Measurements from ENCODE around the gene PTPRQ.
A peak's percentile ranks its signal among the peaks of the same experiment; 100 is the strongest.
"Not testable (repeated sequence)": the region's sequence is repeated elsewhere in the genome, so short reads cannot be mapped to it uniquely, and the experiment has no call there.

Gene PTPRQ

DNA sequence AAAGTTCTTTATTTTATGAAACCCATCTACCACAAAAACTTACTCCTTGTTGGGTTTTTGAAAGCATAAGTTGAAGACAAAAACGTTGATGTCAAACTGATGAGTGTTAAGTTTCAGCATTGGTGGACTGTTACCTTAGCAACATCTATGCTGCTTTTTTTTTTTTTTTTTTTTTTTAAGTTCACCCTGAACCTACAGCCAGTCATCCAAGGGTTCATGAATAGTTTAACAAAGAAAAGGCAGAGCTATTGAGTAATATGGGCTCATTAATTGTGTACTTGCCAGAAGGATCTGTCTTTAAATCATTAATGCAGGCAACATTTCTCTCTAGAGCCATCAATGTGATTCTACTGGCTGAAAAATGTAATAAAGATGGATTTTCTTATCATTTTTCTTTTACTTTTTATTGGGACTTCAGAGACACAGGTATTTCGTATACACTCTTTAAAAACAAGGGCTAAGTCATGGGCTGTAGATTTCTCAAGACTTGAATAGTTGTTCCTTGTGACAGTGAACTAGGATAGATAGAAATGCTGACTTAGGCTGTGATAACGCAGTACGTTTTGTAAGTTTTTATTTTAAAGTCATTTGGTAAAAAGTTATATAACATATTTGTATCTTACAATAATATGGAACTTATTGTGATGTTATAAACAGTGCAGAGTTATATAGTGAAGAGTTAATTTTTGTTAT, at the start of gene PTPRQ:
TSS of gene PTPRQ (plus strand) at position 262 of the 693 bp plus-strand sequence. CDS start at position 373, 111 bp downstream.
- no peak for DNase-seq (ENCODE audit: low spot score)

DNA sequence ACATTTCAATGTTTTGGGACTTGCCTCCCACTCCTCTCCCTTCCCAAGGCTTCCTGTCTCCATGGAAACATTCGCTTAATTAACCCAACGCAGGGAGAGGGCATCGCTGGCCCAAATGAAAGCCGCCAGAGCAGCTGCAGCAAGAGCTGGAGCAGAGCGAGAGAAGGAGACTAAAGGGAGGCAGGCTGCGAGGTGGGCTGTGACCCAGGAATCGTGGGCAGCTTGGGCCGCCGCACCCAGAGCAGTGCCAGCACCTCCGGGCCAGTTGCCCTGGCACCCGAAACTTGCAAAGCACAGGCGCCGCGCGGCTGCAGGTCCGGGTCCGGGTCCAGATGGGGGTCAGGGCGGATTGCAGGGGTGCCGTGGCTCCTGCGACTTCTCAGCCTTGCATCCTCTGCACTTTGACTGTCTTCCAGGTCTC, 43.5 kb upstream of the PTPRQ start:
- no peak for DNase-seq (ENCODE audit: low spot score)

DNA sequence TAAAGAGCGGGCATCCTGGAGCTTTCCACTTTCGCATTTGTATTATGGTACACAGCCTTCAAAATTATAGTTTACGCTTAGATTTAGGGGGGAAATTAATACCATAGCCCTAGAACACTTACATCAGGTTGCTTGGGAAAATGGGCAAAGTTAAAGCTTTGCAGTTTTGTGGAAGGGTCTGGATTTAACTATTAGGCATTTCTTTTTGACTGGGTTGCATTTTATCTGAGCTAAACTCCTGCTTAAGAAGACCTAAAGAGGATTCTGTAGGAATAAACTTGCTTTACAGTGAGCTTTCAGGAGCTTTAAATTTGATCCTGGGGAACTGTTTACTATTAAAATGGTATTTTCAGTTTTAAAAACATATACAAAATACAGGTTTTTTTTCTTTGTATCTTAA, 42.8 kb upstream of the PTPRQ start:
- DNase-seq (ENCODE audit: low spot score) = no peak

GRCh38 chr12:80404629-80405028, 39.4 kb upstream of the PTPRQ start:
- no peak for DNase-seq (ENCODE audit: low spot score)

DNA sequence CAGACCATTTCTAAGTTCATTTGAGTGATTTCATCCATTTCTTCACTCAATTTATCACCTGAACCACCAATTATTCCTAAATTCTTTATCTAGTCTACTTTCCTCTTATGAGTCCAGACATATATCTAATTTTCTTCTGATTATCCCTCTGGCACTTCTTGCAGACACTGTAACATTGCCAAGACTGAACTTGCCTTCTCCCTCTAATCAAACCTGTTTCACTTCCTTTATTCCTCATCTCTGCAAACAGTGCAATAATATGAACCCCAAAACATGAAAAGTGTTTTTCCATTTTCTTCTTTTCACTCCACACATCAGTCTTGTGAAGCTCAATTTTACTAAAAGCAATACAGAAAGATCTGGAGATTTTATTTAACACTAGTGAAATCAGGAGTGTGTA, 37.8 kb upstream of the PTPRQ start:
- DNase-seq (ENCODE audit: low spot score) = no peak

GRCh38 chr12:80411787-80412186, 32.2 kb upstream of the PTPRQ start:
- DNase-seq (ENCODE audit: low spot score) = no peak

GRCh38 chr12:80412343-80412953, 31.6 kb upstream of the PTPRQ start:
- DNase-seq (ENCODE audit: low spot score) = peak; percentile 71

DNA sequence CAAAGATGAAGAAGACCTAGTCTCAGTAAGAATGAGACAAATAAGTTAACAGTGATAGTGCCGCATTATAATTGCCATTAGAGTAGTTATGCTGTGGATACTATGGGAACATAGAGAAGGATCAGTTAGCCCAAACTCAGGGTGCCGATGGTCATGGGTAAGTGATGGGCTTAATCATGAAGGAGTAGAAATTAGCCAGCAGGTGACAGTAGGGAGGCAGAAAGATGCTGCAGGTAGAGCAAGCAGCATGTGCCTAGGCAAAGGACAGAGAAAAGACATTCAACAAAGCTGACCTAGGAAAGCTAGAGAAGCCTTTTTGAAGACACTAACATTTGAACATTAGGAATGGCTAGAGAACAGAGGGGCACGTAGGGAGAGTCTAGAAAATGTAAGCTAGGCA, 30.6 kb upstream of the PTPRQ start:
- DNase-seq (ENCODE audit: low spot score) = no peak

DNA sequence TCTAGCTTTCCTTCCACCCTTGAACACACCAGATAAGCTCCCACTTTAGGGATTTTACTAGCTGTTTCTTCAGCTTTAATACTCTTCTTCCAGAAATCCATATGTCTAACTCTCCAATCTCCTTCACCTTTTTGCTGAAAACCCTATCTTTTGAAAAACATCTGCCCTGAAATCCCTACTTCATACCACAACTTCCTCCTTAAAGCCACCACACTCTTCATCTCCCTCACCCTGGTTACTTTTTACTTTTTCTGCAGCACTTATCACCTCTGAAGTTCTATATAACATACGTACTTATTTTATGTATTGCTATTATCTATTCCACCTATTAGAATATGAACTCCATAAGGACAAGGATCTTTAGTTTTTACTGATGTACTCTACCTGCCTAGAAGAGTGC, 28.6 kb upstream of the PTPRQ start:
- DNase-seq (ENCODE audit: low spot score) = no peak

DNA sequence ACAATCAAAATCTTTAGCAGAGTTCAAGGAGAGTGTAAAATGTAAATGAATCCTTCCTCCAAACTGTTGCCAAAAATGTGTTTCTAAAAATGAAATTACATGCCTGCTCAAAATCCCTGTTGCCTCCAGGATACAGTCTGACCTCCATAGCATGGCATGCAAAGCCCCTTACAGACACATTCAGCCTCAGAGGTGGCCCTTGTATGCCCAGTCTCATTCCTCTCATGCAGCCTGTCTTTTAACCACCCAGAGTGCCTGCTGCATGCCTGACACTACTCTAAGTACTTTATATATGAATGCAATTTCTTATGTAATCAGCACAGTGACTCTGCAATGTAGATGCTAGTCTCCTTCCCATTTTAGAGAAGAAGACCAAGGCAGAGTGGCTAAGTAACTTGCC, 24.4 kb upstream of the PTPRQ start:
- no peak for DNase-seq (ENCODE audit: low spot score)

DNA sequence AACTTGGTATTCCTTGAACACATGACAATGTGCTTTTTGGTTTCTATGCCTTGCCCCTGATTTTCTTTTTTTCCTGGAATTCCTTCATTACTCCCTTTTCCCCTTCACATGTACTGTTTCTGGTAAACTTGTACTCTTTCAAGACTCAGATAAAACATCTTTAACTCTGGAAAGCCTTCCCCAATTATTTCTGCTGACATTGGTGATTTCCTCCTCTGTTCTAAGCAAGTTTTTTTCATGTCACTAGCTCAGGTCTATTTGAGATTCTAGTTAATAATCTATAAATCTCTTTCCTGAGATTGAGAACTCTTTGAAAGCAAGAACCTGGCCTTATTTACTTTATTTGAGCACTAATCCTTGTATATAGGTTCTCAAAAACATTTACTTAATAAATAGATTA, 24.0 kb upstream of the PTPRQ start:
- DNase-seq (ENCODE audit: low spot score) = no peak

- DNase-seq (ENCODE audit: low spot score) = no peak
Observed at GRCh38 chr12:80422550-80422949, 21.5 kb upstream of the PTPRQ start.

DNA sequence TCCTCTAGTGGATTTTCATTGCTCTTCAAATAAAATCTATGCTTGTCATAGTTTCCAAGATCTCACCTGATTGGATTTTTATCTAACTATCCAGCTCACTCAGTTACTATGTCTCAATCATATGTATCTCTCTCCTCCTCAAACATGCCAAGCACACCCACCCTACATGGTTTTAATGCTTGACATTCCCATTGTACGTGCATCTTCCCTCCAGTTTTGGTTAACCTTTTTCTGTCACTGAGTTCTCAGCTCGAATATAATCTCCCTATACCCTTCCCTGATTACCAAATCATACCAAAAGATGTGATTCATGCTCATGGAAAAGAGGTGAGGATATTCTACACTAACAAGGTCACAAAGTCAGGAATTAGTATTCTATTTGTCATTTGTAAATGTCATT, 12.0 kb upstream of the PTPRQ start:
- no peak for DNase-seq (ENCODE audit: low spot score)

- DNase-seq (ENCODE audit: low spot score) = no peak
Observed at GRCh38 chr12:80441921-80442320, 2.1 kb upstream of the PTPRQ start.

DNA sequence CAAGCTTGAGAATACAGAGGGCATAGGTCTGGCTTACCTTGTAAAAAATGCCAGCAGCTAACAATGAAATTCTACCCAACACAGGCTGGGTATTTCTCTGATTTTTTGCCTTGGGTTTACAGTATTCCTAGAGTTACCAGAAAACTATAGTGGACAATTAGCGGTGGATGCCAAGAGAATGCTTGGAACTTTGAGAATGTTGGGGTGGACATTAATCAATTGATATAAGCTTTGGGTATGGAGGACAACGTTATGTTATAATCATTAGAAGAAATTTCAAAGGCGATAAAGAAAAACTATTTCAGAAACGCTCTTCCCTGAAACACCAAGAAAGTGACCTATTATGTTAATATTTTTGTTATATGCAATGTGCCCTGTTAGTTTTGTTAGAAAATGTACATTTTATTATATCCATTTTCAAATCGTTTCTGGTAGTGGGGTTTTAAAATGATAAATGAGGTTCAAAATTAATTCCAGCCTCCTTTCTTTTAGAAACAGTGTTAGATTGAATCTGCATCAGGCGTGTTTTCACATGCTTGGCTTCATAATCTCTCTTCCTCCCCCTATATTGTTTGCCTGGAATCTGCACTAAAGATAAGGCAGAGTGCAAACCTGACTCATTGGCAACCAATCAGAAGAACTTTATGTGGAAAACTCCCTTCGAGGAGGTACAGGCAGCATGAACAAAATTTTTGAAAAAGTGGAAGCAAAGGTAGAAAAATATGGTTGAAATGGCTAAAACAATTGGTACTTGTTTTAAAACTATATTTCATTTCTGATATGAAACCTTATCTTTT, 1.4 kb upstream of the PTPRQ start:
- no peak for DNase-seq (ENCODE audit: low spot score)

GRCh38 chr12:80445083-80445793, 1.2 kb downstream of the PTPRQ start:
- no peak for DNase-seq (ENCODE audit: low spot score)

DNA sequence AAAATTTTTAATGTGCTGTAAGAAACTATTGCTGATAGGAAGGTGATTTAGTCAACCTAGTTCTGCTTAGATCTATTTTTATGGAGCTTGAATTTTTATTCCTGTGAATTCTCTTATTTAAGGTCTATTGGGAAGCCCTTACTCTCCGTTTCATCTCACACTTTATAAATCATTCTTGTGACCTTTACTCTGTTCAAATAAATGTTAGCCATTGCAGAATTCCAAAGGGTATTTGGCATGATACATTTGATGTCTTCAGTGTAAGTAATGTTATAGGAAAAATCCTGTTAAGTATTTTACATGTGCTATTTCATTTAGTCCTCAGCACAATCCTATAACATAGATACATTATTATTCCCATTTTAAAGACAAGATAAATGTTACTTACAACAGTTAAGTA, 12.5 kb downstream of the PTPRQ start:
- no peak for DNase-seq (ENCODE audit: low spot score)

GRCh38 chr12:80460972-80461371, 16.9 kb downstream of the PTPRQ start:
- DNase-seq (ENCODE audit: low spot score) = no peak

- not testable (repeated sequence) for DNase-seq (ENCODE audit: low spot score)
Observed at GRCh38 chr12:80461851-80462250, 17.8 kb downstream of the PTPRQ start.

DNA sequence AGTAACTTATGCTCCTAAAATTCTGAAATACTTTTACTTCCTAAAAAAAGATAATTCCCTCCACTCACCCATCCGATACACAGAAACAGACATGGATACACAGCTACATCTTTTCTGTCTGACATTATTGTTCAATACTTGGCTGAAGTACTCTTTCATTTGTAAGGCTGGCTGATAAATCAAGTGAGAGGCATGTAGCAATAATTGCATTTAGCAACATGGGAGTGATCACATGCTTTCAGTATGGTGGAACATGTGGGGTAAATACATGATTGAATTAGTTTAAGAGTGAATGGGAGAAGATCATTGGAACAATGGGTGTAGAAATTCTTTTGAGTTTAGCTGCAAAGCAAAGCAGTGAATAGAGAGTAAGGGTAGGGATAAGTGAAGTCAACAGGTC, 25.6 kb downstream of the PTPRQ start:
- no peak for DNase-seq (ENCODE audit: low spot score)

- DNase-seq (ENCODE audit: low spot score) = no peak
Observed at GRCh38 chr12:80470403-80470802, 26.4 kb downstream of the PTPRQ start.

- DNase-seq (ENCODE audit: low spot score) = no peak
Observed at GRCh38 chr12:80472236-80472635, 28.2 kb downstream of the PTPRQ start.

Measured in LoVo (cell line).